MM.1S (cell line): ENCODE measurements around the gene ACTN1.

Experiments
- EZH2 ChIP-seq: fragments of 300-600 bp; sonication (generic); optimal IDR thresholded peaks from 2 replicates; pipeline ENCODE3; 2017; ENCODE audit warnings: low read depth, mild to moderate bottlenecking, antibody characterized with exemption, low read length, mixed read lengths
- EZH2phosphoT487 ChIP-seq: fragments of 300-600 bp; sonication (generic); IDR thresholded peaks from 2 replicates; pipeline ENCODE4 v1.6.1; 2018; ENCODE audit warnings: antibody characterized with exemption, low read length
- TF ChIP-seq, protein P1 (sequence below): fragments of 300-600 bp; sonication (generic); IDR thresholded peaks from 2 replicates; pipeline ENCODE4 v1.5.1; 2016; ENCODE audit warnings: antibody characterized with exemption, low read length, mixed read lengths

DNA sequence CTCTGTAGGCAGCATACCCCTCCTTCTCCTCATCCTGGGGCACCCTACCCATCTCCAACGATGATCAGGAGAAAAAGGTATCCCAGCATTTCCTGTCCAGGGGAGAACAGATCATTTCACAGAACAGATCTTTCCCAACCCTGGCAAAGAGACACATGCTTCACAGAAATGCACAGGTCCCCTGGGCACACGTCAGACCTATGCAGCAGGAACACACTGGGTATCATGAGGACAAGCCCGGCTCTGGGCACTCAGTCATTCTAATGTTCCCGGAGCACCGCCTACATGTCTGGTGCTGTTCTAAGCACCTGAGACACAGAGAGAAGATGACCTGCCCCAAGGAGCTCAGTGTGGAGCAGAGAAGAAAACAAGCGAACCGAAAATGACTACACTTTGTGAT is 56.2 kb downstream of the ACTN1 start:
- TF ChIP-seq, protein P1, sequence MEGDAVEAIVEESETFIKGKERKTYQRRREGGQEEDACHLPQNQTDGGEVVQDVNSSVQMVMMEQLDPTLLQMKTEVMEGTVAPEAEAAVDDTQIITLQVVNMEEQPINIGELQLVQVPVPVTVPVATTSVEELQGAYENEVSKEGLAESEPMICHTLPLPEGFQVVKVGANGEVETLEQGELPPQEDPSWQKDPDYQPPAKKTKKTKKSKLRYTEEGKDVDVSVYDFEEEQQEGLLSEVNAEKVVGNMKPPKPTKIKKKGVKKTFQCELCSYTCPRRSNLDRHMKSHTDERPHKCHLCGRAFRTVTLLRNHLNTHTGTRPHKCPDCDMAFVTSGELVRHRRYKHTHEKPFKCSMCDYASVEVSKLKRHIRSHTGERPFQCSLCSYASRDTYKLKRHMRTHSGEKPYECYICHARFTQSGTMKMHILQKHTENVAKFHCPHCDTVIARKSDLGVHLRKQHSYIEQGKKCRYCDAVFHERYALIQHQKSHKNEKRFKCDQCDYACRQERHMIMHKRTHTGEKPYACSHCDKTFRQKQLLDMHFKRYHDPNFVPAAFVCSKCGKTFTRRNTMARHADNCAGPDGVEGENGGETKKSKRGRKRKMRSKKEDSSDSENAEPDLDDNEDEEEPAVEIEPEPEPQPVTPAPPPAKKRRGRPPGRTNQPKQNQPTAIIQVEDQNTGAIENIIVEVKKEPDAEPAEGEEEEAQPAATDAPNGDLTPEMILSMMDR = no peak
- TF ChIP-seq EZH2 (no peak), EZH2phosphoT487 (no peak)
